ENCODE measurements around the gene CAGE1. TPM values are rescaled to one million over a fixed set of nuclear protein-coding genes. Genes with fewer than 3 reads are reported as not detected.
"Not testable (repeated sequence)": the region's sequence is repeated elsewhere in the genome, so short reads cannot be mapped to it uniquely, and the experiment has no call there.

CAGE1 gene
- polyA plus RNA-seq, 3 donors from 2014 or later = 0.21 TPM; not detected in 2

DNA sequence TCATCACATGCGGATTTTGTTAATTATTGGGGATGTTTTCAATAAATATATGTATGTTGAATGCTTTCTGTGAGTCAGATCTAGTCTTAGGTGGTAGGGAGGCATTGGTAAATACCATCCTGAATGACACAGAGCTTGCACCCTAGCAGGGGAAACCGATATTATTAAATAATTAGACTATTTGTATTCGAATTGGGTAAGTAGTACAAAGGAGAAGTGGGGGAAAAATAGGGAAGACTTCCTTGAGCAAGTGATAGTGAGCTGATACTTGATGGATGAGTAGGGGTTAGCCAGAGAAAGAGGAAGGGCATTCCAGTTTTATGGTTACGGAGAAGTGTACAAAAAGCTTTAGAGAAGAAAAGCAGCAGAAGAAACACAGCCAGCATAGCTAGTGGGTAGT is 1.6 kb upstream of the CAGE1 start:
- Mint-ChIP-seq H3K27me3 (ENCODE audit: low read depth in 3 of 3) (peaks cover 7 to 21% (median 10%) of the 10 kb centered on the region in 3 donors), H3K9me3 (peaks cover 0 to 2% (median 0%) of the 10 kb centered on the region in 6 donors), H3K27ac (peak overlapping the region; percentile 93 to 99 (median 97)), H3K36me3 (peaks cover 0 to 12% (median 11%) of the 10 kb centered on the region in 3 donors), H3K4me3 (peak overlapping the region; percentile 11 to 98 (median 91)), H3K4me1 (peaks cover 37 to 46% of the 10 kb centered on the region in 2 donors)
- no peak for DNase-seq

DNA sequence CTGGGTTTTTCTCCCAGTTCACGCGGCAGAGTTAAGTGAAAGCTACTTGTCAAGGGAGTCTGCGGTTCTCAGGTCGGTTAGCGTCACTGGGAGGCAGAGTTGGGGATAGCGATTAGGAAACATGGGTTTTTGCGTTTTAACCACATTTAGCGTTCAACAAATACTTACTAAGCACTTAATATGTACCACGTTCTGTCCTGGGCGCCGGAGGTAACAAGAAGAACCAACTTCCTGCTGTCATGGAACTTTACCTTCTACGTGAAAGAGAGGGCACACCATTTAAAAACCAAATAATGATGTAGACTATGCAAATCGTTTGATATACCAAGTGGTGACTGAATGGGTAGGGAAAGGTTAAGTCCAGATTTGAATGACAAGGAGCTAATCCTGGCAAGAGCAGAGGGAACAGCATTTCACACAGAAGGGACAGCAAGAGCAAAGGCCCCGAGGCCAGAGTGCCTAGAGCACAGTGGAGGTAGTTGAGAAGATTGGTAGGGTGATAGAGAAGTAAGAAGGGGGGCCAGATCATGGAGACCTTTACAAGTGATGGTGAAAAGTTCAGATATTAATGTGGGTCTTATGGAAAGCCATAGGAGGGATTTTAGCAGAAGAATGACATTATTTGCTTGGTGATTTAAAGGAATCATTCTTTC is 810 bp upstream of the CAGE1 start:
- Mint-ChIP-seq H3K9me3 (peaks cover 0 to 2% (median 0%) of the 10 kb centered on the region in 6 donors), H3K27me3 (ENCODE audit: low read depth in 3 of 3) (peaks cover 7 to 21% (median 10%) of the 10 kb centered on the region in 3 donors), H3K4me1 (peaks cover 37 to 46% of the 10 kb centered on the region in 2 donors), H3K4me3 (peak overlapping the region; percentile 90 to 98 (median 92)), H3K36me3 (peaks cover 0 to 8% (median 7%) of the 10 kb centered on the region in 3 donors), H3K27ac (peak overlapping the region; percentile 93 to 99 (median 97))
- no peak for DNase-seq

DNA sequence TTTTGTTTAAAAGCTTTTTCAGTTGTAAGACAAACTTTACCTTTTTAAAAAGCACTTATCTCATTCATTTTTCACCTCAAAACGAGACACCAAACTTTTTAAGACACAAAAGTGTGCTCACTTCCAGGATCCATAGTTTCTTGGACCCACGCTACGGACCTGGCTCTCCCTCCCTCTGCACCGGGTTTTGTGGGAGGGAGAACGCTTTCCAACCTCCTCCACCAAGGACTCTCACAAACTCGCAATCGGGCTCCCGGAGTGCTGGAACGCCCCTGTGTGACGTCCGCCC is 436 bp downstream of the CAGE1 start:
- no peak for DNase-seq
- peak overlapping the region; percentile 90 to 98 (median 92) for H3K4me3 Mint-ChIP-seq
- H3K36me3 Mint-ChIP-seq = peaks cover 0 to 4% (median 0%) of the 10 kb centered on the region in 3 donors
- peak overlapping the region; percentile 93 to 99 (median 97) for H3K27ac Mint-ChIP-seq
- H3K9me3 Mint-ChIP-seq = peaks cover 0 to 2% (median 0%) of the 10 kb centered on the region in 6 donors
- H3K27me3 Mint-ChIP-seq (ENCODE audit: low read depth in 3 of 3) = peaks cover 7 to 21% (median 10%) of the 10 kb centered on the region in 3 donors
- H3K4me1 Mint-ChIP-seq = peaks cover 37 to 46% of the 10 kb centered on the region in 2 donors

DNA sequence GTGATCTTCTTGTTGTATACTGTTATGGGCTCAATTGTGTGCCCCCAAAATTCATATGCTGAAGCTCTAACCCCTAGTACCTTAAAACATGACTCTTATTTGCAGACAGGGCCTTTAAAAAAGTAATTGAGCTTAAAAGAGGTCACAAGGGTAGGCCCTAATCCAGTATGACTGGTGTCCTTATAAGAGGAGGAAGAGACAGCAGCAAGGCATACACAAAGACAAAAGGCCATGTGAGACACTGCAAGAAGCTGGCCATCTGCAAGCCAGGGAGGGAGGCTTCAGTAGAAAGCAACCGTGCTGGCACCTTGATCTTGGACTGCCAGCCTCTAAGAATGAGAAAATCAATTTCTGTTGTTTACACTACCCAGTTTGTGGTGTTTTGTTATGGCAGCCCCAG is 8.4 kb downstream of the CAGE1 start:
- no peak for DNase-seq
- Mint-ChIP-seq H3K36me3 (no peaks in the 10 kb centered on the region), H3K9me3 (no peaks in the 10 kb centered on the region), H3K27ac (no peak overlapping the region), H3K4me3 (no peak overlapping the region), H3K27me3 (ENCODE audit: low read depth in 3 of 3) (peaks cover 0 to 3% (median 0%) of the 10 kb centered on the region in 3 donors), H3K4me1 (no peaks in the 10 kb centered on the region)

DNA sequence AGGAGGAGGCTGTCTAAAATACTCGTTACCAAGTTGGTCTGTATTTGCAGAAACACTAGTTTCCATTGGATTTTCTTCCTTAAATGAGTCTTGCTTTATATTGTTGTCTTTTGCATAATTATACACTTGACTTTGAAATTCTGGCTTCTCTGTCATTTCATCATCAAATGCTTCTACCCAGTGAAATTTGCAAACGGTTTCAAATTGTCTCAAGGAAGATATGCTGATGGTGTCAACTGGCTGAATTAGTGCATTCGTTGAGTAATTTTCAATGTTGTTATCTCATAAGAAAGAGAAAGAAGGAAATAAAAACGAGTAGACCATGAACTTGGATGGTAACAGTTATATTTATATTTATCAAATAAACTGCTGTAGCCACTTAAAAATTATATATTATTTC is 10.8 kb downstream of the CAGE1 start:
- H3K27ac Mint-ChIP-seq = no peak overlapping the region
- H3K4me3 Mint-ChIP-seq = no peak overlapping the region
- DNase-seq = no peak
- no peaks in the 10 kb centered on the region for H3K36me3 Mint-ChIP-seq
- H3K4me1 Mint-ChIP-seq = no peaks in the 10 kb centered on the region
- peaks cover 0 to 10% (median 2%) of the 10 kb centered on the region in 3 donors for H3K27me3 Mint-ChIP-seq (ENCODE audit: low read depth in 3 of 3)
- H3K9me3 Mint-ChIP-seq = no peaks in the 10 kb centered on the region

DNA sequence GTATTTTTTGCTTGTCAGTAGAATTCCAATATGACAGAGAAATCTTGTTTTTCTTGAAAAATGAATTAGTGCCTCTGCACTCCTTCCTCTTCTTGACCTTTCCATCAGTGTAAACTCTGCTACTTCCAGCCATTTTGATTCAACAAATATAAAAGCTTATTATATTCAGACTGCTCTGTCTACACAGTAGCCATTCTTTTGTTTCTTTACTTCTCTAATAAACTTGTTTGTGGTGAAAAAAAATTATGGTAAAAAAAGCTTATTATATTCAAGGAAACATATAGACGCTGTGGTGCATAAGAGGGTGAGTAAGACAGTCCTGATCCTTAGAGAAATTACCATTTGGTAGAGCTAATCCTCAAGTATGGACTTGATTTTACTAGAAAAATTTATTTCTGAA is 11.6 kb downstream of the CAGE1 start:
- Mint-ChIP-seq H3K4me3 (no peak overlapping the region), H3K36me3 (no peaks in the 10 kb centered on the region), H3K9me3 (no peaks in the 10 kb centered on the region), H3K27ac (no peak overlapping the region), H3K4me1 (no peaks in the 10 kb centered on the region), H3K27me3 (ENCODE audit: low read depth in 3 of 3) (peaks cover 0 to 11% (median 2%) of the 10 kb centered on the region in 3 donors)
- no peak for DNase-seq

DNA sequence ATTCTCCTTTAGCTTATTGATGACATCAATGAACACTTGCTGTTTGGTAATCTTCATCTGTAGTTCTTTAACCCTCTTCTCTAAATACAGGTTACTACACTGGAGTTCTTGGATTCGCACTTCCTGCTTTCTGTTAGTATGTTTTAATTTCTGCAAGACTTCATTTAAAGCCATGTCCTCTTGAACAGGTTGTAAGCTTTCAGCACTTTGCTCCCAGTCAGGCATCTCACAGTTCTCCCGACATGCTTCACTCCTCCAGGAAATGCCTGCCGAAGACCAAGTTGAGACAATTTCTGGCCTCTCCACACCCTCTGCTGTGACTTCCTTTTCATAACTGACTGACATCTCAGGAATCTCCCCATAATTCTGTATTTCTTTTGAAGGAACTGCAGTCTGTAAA is 15.8 kb downstream of the CAGE1 start:
- Mint-ChIP-seq H3K4me1 (no peaks in the 10 kb centered on the region), H3K9me3 (no peaks in the 10 kb centered on the region), H3K4me3 (no peak overlapping the region), H3K27ac (no peak overlapping the region), H3K36me3 (no peaks in the 10 kb centered on the region), H3K27me3 (ENCODE audit: low read depth in 3 of 3) (peaks cover 0 to 13% (median 2%) of the 10 kb centered on the region in 3 donors)
- DNase-seq = no peak

DNA sequence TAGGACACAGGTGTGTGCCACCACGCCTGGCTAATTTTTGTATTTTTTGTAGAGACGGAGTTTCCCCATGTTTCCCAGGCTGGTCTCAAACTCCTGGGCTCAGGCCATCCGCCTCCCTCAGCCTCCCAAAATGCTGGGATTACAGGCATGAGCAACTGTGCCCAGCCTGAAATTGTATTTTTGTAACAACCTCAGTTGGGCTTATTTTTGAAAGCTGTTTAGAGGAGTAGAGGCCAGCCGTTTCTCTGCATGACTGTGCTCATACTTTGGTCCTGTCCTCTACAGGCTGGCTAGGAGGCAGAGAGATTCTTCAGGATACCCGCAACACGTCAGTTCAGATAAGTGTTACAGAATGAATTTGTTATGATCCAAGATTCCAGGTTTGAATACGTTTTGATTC is 22.1 kb downstream of the CAGE1 start:
- H3K4me3 Mint-ChIP-seq = no peak overlapping the region
- DNase-seq = no peak
- peaks cover 0 to 2% (median 2%) of the 10 kb centered on the region in 3 donors for H3K27me3 Mint-ChIP-seq (ENCODE audit: low read depth in 3 of 3)
- no peak overlapping the region for H3K27ac Mint-ChIP-seq
- no peaks in the 10 kb centered on the region for H3K4me1 Mint-ChIP-seq
- no peaks in the 10 kb centered on the region for H3K36me3 Mint-ChIP-seq
- H3K9me3 Mint-ChIP-seq = no peaks in the 10 kb centered on the region

DNA sequence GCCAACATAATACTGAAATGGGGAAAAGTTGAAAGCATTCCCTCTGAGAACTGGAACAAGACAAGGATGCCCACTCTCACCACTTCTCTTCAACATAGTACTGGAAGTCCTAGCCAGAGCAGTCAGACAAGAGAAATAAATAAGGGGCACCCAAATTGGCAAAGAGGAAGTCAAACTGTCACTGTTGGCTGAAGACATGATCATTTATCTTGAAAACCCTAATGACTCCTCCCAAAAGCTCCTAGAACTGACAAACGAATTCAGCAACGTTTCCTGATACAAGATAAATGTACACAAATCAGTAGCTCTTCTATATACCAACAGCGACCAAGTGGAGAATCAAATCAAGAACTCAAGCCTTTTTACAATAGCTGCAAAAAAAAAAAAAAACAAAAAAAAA is 37.6 kb downstream of the CAGE1 start:
- H3K9me3 Mint-ChIP-seq, H3K4me3 Mint-ChIP-seq, H3K36me3 Mint-ChIP-seq, H3K4me1 Mint-ChIP-seq, H3K27ac Mint-ChIP-seq, DNase-seq: not testable (repeated sequence)
- H3K27me3 Mint-ChIP-seq (ENCODE audit: low read depth in 3 of 3) = peaks cover 3 to 15% (median 8%) of the 10 kb centered on the region in 3 donors

DNA sequence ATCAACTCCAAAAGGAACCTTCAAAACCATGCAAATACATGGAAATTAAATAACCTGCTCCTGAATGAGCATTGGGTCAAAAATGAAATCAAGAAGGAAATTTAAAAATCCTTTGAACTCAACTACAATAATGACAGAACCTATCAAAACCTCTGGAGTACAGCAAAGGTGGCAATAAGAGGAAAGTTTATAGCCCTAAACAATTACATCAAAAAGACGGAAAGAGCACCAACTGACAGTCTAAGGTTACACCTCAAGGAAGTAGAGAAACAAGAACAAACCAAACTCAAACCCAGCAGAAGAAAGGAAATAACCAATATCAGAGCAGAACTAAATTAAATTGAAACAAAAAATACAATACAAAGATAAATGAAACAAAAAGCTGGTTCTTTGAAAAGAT is 39.0 kb downstream of the CAGE1 start:
- not testable (repeated sequence) for H3K4me1 Mint-ChIP-seq, H3K27ac Mint-ChIP-seq, H3K36me3 Mint-ChIP-seq, DNase-seq, H3K4me3 Mint-ChIP-seq, H3K9me3 Mint-ChIP-seq
- peaks cover 3 to 19% (median 8%) of the 10 kb centered on the region in 3 donors for H3K27me3 Mint-ChIP-seq (ENCODE audit: low read depth in 3 of 3)

DNA sequence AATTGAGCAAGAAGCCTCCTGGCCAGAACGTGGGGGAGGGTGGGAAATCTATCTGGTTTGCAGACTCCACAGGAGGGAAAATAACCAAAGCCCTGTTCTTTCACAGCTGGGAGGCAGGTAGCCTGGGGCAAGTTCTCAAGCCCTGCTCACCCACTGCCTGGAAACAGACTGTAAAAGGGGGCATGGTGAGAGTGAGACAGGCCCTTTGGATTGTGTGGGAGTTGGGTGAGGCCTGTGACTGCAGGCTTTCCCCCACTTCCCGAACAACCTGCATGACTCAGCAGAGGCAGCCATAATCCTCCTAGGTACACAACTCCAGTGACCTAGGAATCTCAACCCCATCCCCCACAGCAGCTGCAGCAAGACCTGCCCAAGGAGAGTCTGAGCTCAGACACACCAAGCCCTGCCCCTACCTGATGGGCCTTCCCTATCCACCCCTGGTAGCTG is 42.0 kb downstream of the CAGE1 start:
- not testable (repeated sequence) for H3K27ac Mint-ChIP-seq, H3K4me3 Mint-ChIP-seq, DNase-seq, H3K4me1 Mint-ChIP-seq, H3K36me3 Mint-ChIP-seq, H3K9me3 Mint-ChIP-seq
- peaks cover 3 to 19% (median 6%) of the 10 kb centered on the region in 3 donors for H3K27me3 Mint-ChIP-seq (ENCODE audit: low read depth in 3 of 3)

DNA sequence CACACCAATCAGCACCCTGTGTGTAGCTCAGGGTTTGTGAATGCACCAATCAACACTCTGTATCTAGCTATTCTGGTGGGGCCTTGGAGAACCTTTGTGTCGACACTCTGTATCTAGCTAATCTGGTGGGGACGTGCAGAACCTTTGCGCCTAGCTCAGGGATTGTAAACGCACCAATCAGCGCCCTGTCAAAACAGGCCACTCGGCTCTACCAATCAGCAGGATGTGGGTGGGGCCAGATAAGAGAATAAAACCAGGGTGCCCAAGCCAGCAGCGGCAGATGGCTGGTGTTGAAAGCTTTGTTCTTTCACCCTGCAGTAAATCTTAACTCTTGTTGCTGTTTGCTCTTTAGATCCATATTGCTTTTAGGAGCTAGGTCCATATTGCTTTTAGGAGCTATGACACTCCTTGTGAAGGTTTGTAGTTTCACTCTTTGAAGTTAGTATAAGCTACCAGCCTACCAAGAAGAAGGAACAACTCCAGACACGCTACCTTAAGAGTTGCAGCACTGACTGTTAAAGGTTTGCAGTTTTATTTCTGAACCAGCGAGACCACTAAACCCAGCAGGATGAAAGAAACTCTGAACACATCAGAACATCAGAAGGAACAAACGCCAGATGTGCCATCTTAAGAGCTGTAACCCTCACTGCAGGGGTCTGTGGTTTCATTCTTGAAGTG is 44.6 kb downstream of the CAGE1 start:
- not testable (repeated sequence) for H3K9me3 Mint-ChIP-seq, H3K4me1 Mint-ChIP-seq, DNase-seq, H3K27ac Mint-ChIP-seq, H3K36me3 Mint-ChIP-seq
- Mint-ChIP-seq H3K27me3 (ENCODE audit: low read depth in 3 of 3) (peaks cover 3 to 15% (median 6%) of the 10 kb centered on the region in 3 donors), H3K4me3 (peak overlapping the region in 1 of 5 donors; percentile 6)

DNA sequence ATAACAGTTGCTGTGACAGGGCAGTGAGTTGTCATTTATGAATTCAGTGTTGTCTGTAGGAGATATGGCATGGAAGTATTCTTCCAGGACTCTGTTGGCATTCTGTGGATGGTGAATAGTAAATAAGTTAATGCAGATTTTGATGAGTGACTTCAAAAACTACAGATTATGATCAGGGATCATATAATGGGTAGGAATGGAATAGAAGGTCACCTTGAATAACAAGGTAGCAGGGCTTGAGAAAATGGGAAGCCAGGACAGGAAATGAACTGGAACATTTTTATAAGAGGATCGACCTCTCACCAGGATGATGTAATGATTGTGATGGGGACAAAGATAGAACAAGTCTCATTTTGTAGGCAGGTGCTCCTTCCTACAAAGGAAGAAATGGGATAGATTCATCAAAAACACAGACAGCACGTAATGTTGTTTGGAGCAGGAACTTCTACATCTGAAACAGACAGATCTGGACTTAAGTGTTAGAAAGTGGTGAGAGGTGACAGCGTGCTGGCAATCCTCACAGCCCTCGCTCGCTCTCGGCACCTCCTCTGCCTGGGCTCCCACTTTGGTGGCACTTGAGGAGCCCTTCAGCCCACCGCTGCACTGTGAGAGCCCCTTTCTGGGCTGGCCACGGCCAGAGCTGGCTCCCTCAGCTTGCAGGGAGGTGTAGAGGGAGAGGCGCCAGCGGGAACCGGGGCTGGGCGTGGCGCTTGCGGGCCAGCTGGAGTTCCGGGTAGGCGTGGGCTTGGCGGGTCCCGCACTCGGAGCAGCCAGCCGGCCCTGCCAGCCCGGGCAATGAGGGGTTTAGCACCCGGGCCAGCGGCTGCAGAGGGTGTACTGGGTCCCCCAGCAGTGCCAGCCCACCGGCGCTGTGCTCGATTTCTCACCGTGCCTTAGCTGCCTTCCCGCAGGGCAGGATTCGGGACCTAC is 45.7 kb downstream of the CAGE1 start:
- Mint-ChIP-seq H3K4me3 (peak overlapping the region in 2 of 5 donors; percentile 8 to 31), H3K27me3 (ENCODE audit: low read depth in 3 of 3) (peaks cover 4 to 13% (median 6%) of the 10 kb centered on the region in 3 donors), H3K27ac (no peak overlapping the region), H3K36me3 (no peaks in the 10 kb centered on the region), H3K9me3 (peaks cover 0 to 2% (median 0%) of the 10 kb centered on the region in 6 donors), H3K4me1 (no peaks in the 10 kb centered on the region)
- no peak for DNase-seq
